PFSK-1 (cell line): ENCODE results near the gene RPLP2.

Experiments used
- FOXP2 ChIP-seq: optimal IDR thresholded peaks from 2 replicates; pipeline ENCODE3; 2011; ENCODE audit warnings: borderline replicate concordance, control low read depth, inconsistent platforms; ENCODE audit not compliant: insufficient read depth; ENCODE audit errors: extremely low read length, extremely low read depth
- POLR2AphosphoS5 ChIP-seq: IDR thresholded peaks from 2 replicates; pipeline ENCODE4 v1.6.1; 2012; ENCODE audit warnings: low read depth, mild to moderate bottlenecking, control low read depth, low read length, moderate library complexity
- SIN3A ChIP-seq: IDR thresholded peaks from 2 replicates; pipeline ENCODE4 v1.6.1; 2012; ENCODE audit warnings: mild to moderate bottlenecking, low read length, moderate library complexity, borderline replicate concordance; ENCODE audit not compliant: insufficient read depth
- TAF1 ChIP-seq: IDR thresholded peaks from 2 replicates; pipeline ENCODE4 v1.6.1; 2012; ENCODE audit warnings: low read length, control low read depth, borderline replicate concordance; ENCODE audit not compliant: insufficient read depth
- TF ChIP-seq, protein P1 (sequence below), 2 experiments: IDR thresholded peaks; 2 replicates each; pipeline versions ENCODE4 v1.6.1 to v1.8.0; 2011 to 2012; ENCODE audit warnings: low read depth in 2 of 2, low read length in 2 of 2, control low read depth in 1 of 2, inconsistent platforms in 1 of 2, mild to moderate bottlenecking in 1 of 2, moderate library complexity in 1 of 2; ENCODE audit not compliant: insufficient read depth in 1 of 2

RPLP2 gene

DNA sequence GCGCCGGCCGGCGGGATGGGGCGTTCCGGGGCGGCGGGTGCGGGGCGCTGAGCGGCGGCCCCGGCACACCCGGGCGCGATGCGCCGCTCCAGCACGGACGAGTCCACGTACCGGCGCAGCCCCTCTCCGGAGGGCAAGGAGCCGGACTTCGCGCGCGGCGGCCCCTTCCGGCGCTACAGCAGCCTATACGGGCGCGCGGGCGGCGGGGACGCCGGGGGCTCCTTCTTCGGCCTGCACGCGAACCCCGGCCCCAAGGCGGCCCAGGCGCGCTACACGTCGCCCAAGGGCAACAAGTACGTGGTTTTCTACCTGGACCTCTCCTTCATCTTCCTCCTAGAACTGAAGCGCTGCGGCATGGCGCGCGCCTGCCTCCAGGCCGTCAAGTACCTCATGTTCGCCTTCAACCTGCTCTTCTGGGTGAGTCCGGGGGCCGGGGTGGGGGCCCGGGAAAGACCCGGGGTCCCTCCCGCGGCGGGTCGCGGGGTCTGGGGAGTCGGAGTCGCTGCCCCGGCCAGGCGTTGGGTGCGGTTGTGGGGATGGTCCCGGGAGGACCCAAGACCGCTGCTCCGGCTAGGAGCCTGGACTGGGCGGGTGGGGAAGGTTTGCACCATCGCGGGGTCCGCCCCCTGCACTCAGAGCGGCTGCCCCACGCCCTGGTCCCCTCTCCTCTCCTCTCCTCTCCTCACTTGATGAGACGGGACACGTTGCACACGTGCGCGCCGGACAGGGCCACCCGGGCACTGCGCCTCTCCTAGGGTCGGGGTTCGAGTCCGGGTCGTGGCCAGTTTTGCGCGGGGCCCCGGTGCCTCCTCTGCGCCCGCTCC lies 40.4 kb downstream of the RPLP2 start:
- TF ChIP-seq POLR2AphosphoS5 = no peak
- TF ChIP-seq TAF1 = no peak
- TF ChIP-seq FOXP2 = no peak
- TF ChIP-seq, protein P1, sequence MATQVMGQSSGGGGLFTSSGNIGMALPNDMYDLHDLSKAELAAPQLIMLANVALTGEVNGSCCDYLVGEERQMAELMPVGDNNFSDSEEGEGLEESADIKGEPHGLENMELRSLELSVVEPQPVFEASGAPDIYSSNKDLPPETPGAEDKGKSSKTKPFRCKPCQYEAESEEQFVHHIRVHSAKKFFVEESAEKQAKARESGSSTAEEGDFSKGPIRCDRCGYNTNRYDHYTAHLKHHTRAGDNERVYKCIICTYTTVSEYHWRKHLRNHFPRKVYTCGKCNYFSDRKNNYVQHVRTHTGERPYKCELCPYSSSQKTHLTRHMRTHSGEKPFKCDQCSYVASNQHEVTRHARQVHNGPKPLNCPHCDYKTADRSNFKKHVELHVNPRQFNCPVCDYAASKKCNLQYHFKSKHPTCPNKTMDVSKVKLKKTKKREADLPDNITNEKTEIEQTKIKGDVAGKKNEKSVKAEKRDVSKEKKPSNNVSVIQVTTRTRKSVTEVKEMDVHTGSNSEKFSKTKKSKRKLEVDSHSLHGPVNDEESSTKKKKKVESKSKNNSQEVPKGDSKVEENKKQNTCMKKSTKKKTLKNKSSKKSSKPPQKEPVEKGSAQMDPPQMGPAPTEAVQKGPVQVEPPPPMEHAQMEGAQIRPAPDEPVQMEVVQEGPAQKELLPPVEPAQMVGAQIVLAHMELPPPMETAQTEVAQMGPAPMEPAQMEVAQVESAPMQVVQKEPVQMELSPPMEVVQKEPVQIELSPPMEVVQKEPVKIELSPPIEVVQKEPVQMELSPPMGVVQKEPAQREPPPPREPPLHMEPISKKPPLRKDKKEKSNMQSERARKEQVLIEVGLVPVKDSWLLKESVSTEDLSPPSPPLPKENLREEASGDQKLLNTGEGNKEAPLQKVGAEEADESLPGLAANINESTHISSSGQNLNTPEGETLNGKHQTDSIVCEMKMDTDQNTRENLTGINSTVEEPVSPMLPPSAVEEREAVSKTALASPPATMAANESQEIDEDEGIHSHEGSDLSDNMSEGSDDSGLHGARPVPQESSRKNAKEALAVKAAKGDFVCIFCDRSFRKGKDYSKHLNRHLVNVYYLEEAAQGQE (IDR thresholded peaks at IDR 0.05; ENCODE audit: insufficient read depth in 1 of 2, low read depth in 2 of 2, low read length in 2 of 2) = no peak
- no peak for TF ChIP-seq SIN3A

DNA sequence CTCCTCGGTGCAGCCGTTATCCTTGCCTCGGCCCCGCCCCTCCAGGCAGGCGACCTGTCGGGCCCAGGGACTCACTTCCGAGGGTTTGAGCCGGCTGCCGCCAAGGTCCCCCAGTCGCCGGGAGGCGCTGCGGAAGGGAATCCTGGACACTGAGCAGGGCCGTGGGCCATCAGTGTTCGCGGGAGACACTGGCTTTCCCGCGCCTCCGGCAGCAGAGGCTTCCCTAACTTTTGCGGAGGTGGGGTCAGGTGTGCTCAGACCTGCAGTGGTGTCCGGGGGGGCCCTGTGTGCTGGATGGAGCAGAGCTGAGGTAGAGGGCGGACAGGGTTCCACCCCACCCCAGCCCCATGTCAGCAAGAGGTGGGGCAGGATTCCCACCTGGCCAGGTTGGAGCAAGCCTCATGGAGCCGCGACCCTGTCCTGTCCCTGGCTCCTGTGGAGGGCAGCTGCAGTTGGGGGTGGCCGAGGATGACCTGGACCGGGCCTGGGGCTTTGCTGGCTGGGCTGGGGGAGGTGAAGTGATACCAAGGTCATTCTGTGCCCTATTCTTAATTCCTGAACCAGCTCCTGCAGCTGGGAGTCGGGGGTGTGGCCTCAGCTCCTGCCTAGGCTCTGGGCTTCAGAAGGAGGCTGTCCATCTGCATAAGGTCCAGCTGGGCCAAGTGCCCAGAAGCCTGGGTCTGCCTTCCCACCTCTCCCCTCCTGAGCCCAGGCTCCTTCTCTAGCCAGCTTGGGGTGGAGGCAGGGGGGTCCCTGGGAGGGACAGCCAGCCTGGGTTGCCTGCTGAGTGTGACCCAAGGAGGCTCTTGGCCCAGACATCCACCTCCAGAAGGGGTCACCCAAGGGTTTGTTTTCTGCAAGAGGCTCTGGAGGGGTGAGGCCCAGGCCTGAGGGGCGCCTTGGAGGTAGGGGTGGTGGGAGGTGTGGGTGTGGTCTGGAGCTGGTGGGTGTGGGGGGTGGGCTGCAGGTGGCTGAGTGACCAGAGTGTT lies 41.3 kb downstream of the RPLP2 start:
- TF ChIP-seq, protein P1 (IDR thresholded peaks at IDR 0.05; ENCODE audit: insufficient read depth in 1 of 2, low read depth in 2 of 2, low read length in 2 of 2) = no peak
- TF ChIP-seq POLR2AphosphoS5 (no peak), FOXP2 (no peak), TAF1 (no peak), SIN3A (no peak)

DNA sequence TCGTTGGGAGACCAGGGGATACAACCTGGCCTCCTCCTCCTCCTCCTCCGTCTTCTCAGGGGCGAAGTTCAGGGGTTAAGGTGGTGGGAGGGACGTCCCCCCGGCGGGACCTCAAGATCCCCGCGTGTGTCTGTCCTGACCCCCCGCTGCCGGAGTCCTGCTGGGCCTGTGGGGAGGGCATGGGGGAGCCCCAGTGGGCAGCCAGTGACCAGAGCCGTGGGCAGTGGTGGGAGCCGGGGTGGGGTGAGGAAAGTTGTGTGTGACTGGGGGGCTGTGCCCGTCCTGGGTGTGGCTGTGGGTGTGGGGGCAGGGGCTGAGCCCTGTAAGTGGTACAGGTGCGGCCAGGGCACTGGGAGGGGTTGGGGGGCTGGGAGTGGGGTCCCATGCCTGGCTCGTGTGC lies 43.0 kb downstream of the RPLP2 start:
- TF ChIP-seq FOXP2 = no peak
- TF ChIP-seq, protein P1 (IDR thresholded peaks at IDR 0.05; ENCODE audit: insufficient read depth in 1 of 2, low read depth in 2 of 2, low read length in 2 of 2) = no peak
- TF ChIP-seq TAF1 = no peak
- TF ChIP-seq POLR2AphosphoS5 = no peak
- no peak for TF ChIP-seq SIN3A

DNA sequence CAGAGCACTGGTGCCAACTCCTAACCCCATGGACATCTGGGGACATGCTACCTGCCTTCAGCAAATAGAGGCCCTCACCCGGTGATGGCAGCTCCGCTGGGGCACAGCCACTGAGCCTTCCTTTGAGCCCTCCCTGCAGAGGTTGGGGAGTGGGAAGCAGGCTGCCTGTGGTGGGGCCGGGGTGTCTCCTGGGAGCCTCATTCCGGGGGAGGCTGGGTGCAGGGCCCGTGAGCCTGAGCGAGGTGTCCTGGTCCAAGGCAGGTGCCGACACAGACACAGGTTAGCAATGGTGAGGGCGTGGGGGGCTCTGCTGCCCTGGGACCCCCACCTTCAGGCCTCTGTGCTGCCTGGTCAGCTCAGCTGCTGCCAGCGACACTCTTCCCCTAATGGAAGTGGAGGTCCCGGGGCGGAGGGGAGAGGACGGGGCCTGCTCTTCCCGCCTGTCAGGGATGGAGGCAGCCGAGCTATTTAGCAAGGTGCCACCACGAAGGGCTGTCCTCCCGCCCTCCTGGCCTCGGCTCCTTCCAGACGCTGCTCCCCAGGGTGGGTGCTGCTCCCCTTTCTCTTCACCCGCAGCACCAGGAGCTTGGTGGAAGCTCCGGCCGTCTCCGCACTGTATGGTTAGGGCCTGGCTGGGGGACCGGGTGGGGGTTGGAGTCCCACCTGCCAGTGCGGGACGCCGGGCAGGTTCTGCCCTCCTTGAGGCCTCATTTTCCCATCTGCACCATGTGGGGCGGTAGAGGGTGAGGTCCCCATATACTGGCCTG lies 44.1 kb downstream of the RPLP2 start:
- TF ChIP-seq TAF1 = no peak
- TF ChIP-seq SIN3A = no peak
- no peak for TF ChIP-seq FOXP2
- TF ChIP-seq POLR2AphosphoS5 = no peak
- TF ChIP-seq, protein P1 (IDR thresholded peaks at IDR 0.05; ENCODE audit: insufficient read depth in 1 of 2, low read depth in 2 of 2, low read length in 2 of 2) = no peak
